ENCODE data around the gene ZFR2.

DNA sequence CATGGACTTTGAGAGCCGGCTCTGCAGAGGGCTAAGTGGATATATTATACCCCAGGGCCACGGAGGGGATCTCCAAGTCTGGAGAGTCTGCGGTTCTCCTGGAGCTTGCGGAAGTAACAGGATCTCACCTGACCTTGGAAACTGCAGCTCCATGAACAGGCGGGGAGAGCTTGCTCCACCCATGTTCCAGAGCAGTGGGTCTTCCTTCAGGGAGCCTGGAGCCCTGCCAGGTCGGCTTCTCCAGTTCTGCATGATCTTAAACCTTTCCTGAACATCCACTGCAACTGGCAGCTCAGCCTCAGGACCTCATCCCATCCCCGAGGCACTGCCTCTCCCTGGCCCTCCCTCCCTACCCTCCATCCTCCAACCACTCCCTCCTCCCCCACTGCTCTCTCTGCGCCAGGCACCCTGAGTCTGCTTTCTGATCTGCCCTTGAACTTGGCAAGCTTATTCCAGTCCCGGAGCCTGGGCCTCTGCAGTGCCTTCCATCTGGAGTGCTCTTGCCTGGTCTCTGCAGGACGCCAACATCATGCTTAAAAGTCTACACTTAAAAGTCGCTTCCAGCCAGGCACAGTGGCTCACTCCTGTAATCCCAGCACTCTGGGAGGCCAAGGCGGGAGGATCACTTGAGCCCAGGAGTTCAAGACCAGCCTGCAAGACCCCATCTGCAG is 24.8 kb upstream of the ZFR2 start:
- no peak for TF ChIP-seq CTCF (IDR thresholded peaks at IDR 0.05 in 4 of 5, conservative IDR thresholded peaks at IDR 0.05 in 1 of 5)
- no peak for TF ChIP-seq POLR2A (IDR thresholded peaks at IDR 0.05)
